Hindlimb muscle (tissue), 1 donor: ENCODE measurements around the gene ADARB2. TPM values are rescaled to one million over a fixed set of nuclear protein-coding genes. Genes with fewer than 3 reads are reported as not detected.

Experiments
- DNase-seq: peaks from one replicate; pipeline ENCODE4 v3.0.0-alpha.2; 2013
- polyA plus RNA-seq: library from polyadenylated mRNA; unstranded; fragments of 120-200 nt; gene quantifications from one replicate; pipeline ENCODE4 v1.2.1, GENCODE V29; 2013; ENCODE audit not compliant: insufficient read length

Gene ADARB2
- polyA plus RNA-seq, 1 donor: 0.04 TPM

- DNase-seq: no peak
Measured at GRCh38 chr10:1380088-1380671, 357.1 kb downstream of the ADARB2 start.

- DNase-seq: no peak
Measured at GRCh38 chr10:1379601-1380000, 357.7 kb downstream of the ADARB2 start.

GRCh38 chr10:1378473-1378872, 358.9 kb downstream of the ADARB2 start:
- no peak for DNase-seq

- DNase-seq: no peak
Measured at GRCh38 chr10:1377740-1378397, 359.5 kb downstream of the ADARB2 start.

GRCh38 chr10:1377231-1377630, 360.1 kb downstream of the ADARB2 start:
- no peak for DNase-seq

- no peak for DNase-seq
Measured at GRCh38 chr10:1376384-1376945, 360.9 kb downstream of the ADARB2 start.

GRCh38 chr10:1375346-1376170, 361.8 kb downstream of the ADARB2 start:
- no peak for DNase-seq

- no peak for DNase-seq
Measured at GRCh38 chr10:1374511-1375345, 362.6 kb downstream of the ADARB2 start.

GRCh38 chr10:1373287-1373686, 364.0 kb downstream of the ADARB2 start:
- no peak for DNase-seq

GRCh38 chr10:1372212-1372611, 365.1 kb downstream of the ADARB2 start:
- no peak for DNase-seq

GRCh38 chr10:1370298-1370697, 367.0 kb downstream of the ADARB2 start:
- DNase-seq: no peak

- no peak for DNase-seq
Measured at GRCh38 chr10:1369665-1370064, 367.7 kb downstream of the ADARB2 start.

GRCh38 chr10:1369197-1369596, 368.1 kb downstream of the ADARB2 start:
- DNase-seq: no peak

- no peak for DNase-seq
Measured at GRCh38 chr10:1368842-1369171, 368.5 kb downstream of the ADARB2 start.

GRCh38 chr10:1367938-1368841, 369.1 kb downstream of the ADARB2 start:
- no peak for DNase-seq

GRCh38 chr10:1366811-1367425, 370.4 kb downstream of the ADARB2 start:
- DNase-seq: no peak

- DNase-seq: no peak
Measured at GRCh38 chr10:1366322-1366691, 371.0 kb downstream of the ADARB2 start.

GRCh38 chr10:1365540-1366321, 371.6 kb downstream of the ADARB2 start:
- no peak for DNase-seq

GRCh38 chr10:1364151-1364910, 373.0 kb downstream of the ADARB2 start:
- DNase-seq: no peak
